ENCODE measurements around the gene SESN1. TPM values are rescaled to one million over a fixed set of nuclear protein-coding genes. Genes with fewer than 3 reads are reported as not detected.

SESN1 gene
- total RNA-seq, 4 donors from 2014 or later, result 73.3 to 253 (median 128) TPM

GRCh38 chr6:109050447-109051102 is 44.1 kb downstream of the SESN1 start:
- no peaks in the 10 kb centered on the region for H3K27me3 ChIP-seq
- in situ Hi-C loops (cut with MboI; ENCODE audit: low sequenced_read_pairs in 4 of 4), result loop anchor here in 2 of 4 donors (25.0 kb wide), 1 partner anchor 113 kb away; no protein-coding TSS in a partner anchor
- DNase-seq (no peak), ATAC-seq (no peak)
- H3K9me3 ChIP-seq, result no peaks in the 10 kb centered on the region
- intact Hi-C loops (cut with DNase I; ENCODE audit: low total_unique reads), result loop anchor here (5.0 kb wide), 1 partner anchor 43 kb away; no protein-coding TSS in a partner anchor
- peaks cover 71 to 73% of the 10 kb centered on the region in 2 donors for H3K4me1 ChIP-seq
- TF ChIP-seq POLR2A (IDR thresholded peaks at IDR 0.05) (no peak), CTCF (IDR thresholded peaks at IDR 0.05 in 4 of 5, conservative IDR thresholded peaks at IDR 0.05 in 1 of 5) (no peak)
- peak overlapping the region in 3 of 4 donors; percentile 38 to 78 (median 74) for H3K27ac ChIP-seq
- H3K4me3 ChIP-seq, result no peak overlapping the region
- no peaks in the 10 kb centered on the region for H3K36me3 ChIP-seq

GRCh38 chr6:109050012-109050411 is 44.6 kb downstream of the SESN1 start:
- ATAC-seq, result no peak

GRCh38 chr6:109048670-109049415 is 45.8 kb downstream of the SESN1 start:
- Histone ChIP-seq H3K4me1 (peaks cover 54 to 56% of the 10 kb centered on the region in 2 donors), H3K27me3 (no peaks in the 10 kb centered on the region), H3K36me3 (no peaks in the 10 kb centered on the region), H3K27ac (peak overlapping the region; percentile 42 to 74 (median 58)), H3K4me3 (no peak overlapping the region), H3K9me3 (no peaks in the 10 kb centered on the region)
- intact Hi-C loops (cut with DNase I; ENCODE audit: low total_unique reads) (no loop called here), in situ Hi-C loops (cut with MboI; ENCODE audit: low sequenced_read_pairs in 4 of 4) (no loop called here)
- TF ChIP-seq POLR2A (IDR thresholded peaks at IDR 0.05) (no peak), CTCF (IDR thresholded peaks at IDR 0.05 in 4 of 5, conservative IDR thresholded peaks at IDR 0.05 in 1 of 5) (no peak)
- ATAC-seq (no peak), DNase-seq (no peak)

More at GRCh38 chr6:109050012-109050411, 44.6 kb downstream of the SESN1 start:
- in situ Hi-C loops (cut with MboI; ENCODE audit: low sequenced_read_pairs in 4 of 4) (loop anchor here in 2 of 4 donors (25.0 kb wide), 1 partner anchor 113 kb away; no protein-coding TSS in a partner anchor), intact Hi-C loops (cut with DNase I; ENCODE audit: low total_unique reads) (loop anchor here (5.0 kb wide), 1 partner anchor 43 kb away; no protein-coding TSS in a partner anchor)
- DNase-seq, result no peak
- Histone ChIP-seq H3K9me3 (no peaks in the 10 kb centered on the region), H3K4me3 (no peak overlapping the region), H3K27me3 (no peaks in the 10 kb centered on the region), H3K4me1 (peaks cover 65 to 67% of the 10 kb centered on the region in 2 donors), H3K36me3 (no peaks in the 10 kb centered on the region), H3K27ac (peak overlapping the region in 3 of 4 donors; percentile 38 to 78 (median 74))
- no peak for TF ChIP-seq POLR2A (IDR thresholded peaks at IDR 0.05)
- TF ChIP-seq CTCF (IDR thresholded peaks at IDR 0.05 in 4 of 5, conservative IDR thresholded peaks at IDR 0.05 in 1 of 5), result no peak

GRCh38 chr6:109048176-109048575 is 46.5 kb downstream of the SESN1 start:
- Histone ChIP-seq H3K27ac (peak overlapping the region; percentile 42 to 74 (median 58)), H3K36me3 (no peaks in the 10 kb centered on the region), H3K9me3 (no peaks in the 10 kb centered on the region), H3K27me3 (no peaks in the 10 kb centered on the region), H3K4me1 (peaks cover 54 to 56% of the 10 kb centered on the region in 2 donors), H3K4me3 (no peak overlapping the region)
- ATAC-seq (no peak), DNase-seq (no peak)
- TF ChIP-seq CTCF (IDR thresholded peaks at IDR 0.05 in 4 of 5, conservative IDR thresholded peaks at IDR 0.05 in 1 of 5) (no peak), POLR2A (IDR thresholded peaks at IDR 0.05) (no peak)
- intact Hi-C loops (cut with DNase I; ENCODE audit: low total_unique reads), result no loop called here
- in situ Hi-C loops (cut with MboI; ENCODE audit: low sequenced_read_pairs in 4 of 4), result no loop called here
